Ascending aorta (tissue), 2 donors: ENCODE data around the gene KCNIP4. TPM values are rescaled to one million over a fixed set of nuclear protein-coding genes. Genes with fewer than 3 reads are reported as not detected.

Experiments
- DNase-seq, 2 donors: peaks; one replicate each; pipeline ENCODE4 v3.0.0-alpha.2; 2019; ENCODE audit warnings: low spot score in 2 of 2
- H3K27ac ChIP-seq, 2 donors: fragments of 200-600 bp; sonication (generic); one replicate each; pipeline ENCODE4 v1.5.1; 2016 to 2017; ENCODE audit warnings: mild to moderate bottlenecking in 1 of 2
- H3K27me3 ChIP-seq: fragments of 200-600 bp; sonication (generic); one replicate; pipeline ENCODE4 v1.5.1; 2017
- H3K36me3 ChIP-seq, 2 donors: fragments of 200-600 bp; sonication (generic); one replicate each; pipeline ENCODE4 v1.5.1; 2016
- H3K4me1 ChIP-seq, 2 donors: fragments of 200-600 bp; sonication (generic); one replicate each; pipeline ENCODE4 v1.5.1; 2016 to 2017; ENCODE audit warnings: mild to moderate bottlenecking in 1 of 2
- H3K4me3 ChIP-seq, 2 donors: fragments of 200-600 bp; sonication (generic); one replicate each; pipeline ENCODE4 v1.5.1; 2016 to 2017; ENCODE audit warnings: mild to moderate bottlenecking in 1 of 2
- H3K9me3 ChIP-seq, 2 donors: fragments of 200-600 bp; sonication (generic); one replicate each; pipeline ENCODE4 v1.5.1; 2016
- intact Hi-C: fragments of 100-400 bp; cut with DNase I; formaldehyde crosslinking; loops from one replicate; pipeline ENCODE4 v1.15.1; 2023
- total RNA-seq: library from RNA; depleted of rRNA; stranded (reverse); fragments of >200 nt; gene quantifications from one replicate; pipeline ENCODE4 v1.1.0, GENCODE V29; 2016
- TF ChIP-seq, protein P1 (sequence below), 3 experiments: fragments of 200-600 bp in 2 of 3; fragments of 450-650 bp in 1 of 3; sonication (generic) in 2 of 3; IDR thresholded peaks; one replicate each; pipeline ENCODE4 v1.5.1; 2016 to 2019; ENCODE audit warnings: antibody characterized with exemption in 3 of 3, mild to moderate bottlenecking in 1 of 3, moderate library complexity in 1 of 3

KCNIP4 gene
- total RNA-seq, 1 donor from 2014 or later = not detected

DNA sequence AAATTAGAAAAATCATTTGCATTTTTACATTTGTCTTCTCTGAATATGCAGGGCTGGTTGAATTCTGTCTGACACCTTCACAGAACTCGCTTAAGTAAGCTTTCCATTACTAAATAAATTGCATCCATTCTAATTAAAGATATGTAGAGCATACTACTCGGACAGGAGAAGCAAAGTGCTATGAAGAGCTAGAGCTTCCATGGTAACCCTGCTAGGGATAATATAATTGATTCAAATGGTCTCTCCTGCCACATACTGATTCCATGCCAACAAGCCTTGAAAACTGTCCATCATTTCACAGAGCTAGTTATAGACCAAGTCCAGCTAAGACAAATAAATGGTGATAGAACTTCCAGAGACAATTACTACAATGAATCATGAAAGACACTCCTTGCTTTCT is 571.5 kb downstream of the KCNIP4 start:
- no peaks in the 10 kb centered on the region for H3K4me1 ChIP-seq

GRCh38 chr4:21376176-21376575 is 572.4 kb downstream of the KCNIP4 start:
- intact Hi-C loops = no loop called here

More for the DNA sequence above, 571.5 kb downstream of the KCNIP4 start:
- TF ChIP-seq, protein P1, sequence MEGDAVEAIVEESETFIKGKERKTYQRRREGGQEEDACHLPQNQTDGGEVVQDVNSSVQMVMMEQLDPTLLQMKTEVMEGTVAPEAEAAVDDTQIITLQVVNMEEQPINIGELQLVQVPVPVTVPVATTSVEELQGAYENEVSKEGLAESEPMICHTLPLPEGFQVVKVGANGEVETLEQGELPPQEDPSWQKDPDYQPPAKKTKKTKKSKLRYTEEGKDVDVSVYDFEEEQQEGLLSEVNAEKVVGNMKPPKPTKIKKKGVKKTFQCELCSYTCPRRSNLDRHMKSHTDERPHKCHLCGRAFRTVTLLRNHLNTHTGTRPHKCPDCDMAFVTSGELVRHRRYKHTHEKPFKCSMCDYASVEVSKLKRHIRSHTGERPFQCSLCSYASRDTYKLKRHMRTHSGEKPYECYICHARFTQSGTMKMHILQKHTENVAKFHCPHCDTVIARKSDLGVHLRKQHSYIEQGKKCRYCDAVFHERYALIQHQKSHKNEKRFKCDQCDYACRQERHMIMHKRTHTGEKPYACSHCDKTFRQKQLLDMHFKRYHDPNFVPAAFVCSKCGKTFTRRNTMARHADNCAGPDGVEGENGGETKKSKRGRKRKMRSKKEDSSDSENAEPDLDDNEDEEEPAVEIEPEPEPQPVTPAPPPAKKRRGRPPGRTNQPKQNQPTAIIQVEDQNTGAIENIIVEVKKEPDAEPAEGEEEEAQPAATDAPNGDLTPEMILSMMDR (IDR thresholded peaks at IDR 0.05) = no peak
- Histone ChIP-seq H3K4me3 (no peak overlapping the region), H3K27ac (no peak overlapping the region), H3K9me3 (no peaks in the 10 kb centered on the region), H3K27me3 (no peaks in the 10 kb centered on the region), H3K36me3 (no peaks in the 10 kb centered on the region)
- DNase-seq = no peak
- intact Hi-C loops = no loop called here

GRCh38 chr4:21374641-21375368 is 573.8 kb downstream of the KCNIP4 start:
- H3K27me3 ChIP-seq = no peaks in the 10 kb centered on the region
- no peak overlapping the region for H3K27ac ChIP-seq

More at GRCh38 chr4:21376176-21376575, 572.4 kb downstream of the KCNIP4 start:
- no peak for DNase-seq
- Histone ChIP-seq H3K4me3 (no peak overlapping the region), H3K27me3 (no peaks in the 10 kb centered on the region), H3K9me3 (no peaks in the 10 kb centered on the region), H3K27ac (no peak overlapping the region), H3K36me3 (no peaks in the 10 kb centered on the region), H3K4me1 (no peaks in the 10 kb centered on the region)
- TF ChIP-seq, protein P1 (IDR thresholded peaks at IDR 0.05) = no peak

DNA sequence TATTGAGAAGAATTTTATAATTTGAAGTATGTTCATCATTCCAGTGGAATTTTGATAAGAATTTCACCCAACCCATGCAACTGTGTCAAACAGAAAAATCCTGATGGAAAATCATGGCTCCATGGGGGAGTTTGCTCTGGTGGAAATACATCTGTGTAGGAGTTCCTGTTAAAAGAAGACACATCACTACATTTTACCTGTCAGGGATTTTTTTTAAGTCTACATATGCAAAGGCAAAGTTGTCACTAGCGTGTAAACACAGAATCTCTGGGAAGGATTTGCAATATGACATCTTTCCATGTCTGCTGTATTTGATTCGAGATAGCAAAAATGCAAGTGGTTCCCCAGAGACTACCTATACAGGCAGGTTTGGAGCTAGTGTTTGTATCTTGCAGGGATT is 581.0 kb downstream of the KCNIP4 start:
- Histone ChIP-seq H3K4me1 (no peaks in the 10 kb centered on the region), H3K4me3 (no peak overlapping the region), H3K27me3 (no peaks in the 10 kb centered on the region), H3K9me3 (no peaks in the 10 kb centered on the region), H3K27ac (no peak overlapping the region), H3K36me3 (no peaks in the 10 kb centered on the region)
- TF ChIP-seq, protein P1 (IDR thresholded peaks at IDR 0.05) = no peak
- intact Hi-C loops = no loop called here
- no peak for DNase-seq

More at GRCh38 chr4:21374641-21375368, 573.8 kb downstream of the KCNIP4 start:
- Histone ChIP-seq H3K36me3 (no peaks in the 10 kb centered on the region), H3K4me1 (no peaks in the 10 kb centered on the region), H3K4me3 (no peak overlapping the region), H3K9me3 (no peaks in the 10 kb centered on the region)
- TF ChIP-seq, protein P1 (IDR thresholded peaks at IDR 0.05) = no peak
- no peak for DNase-seq
- intact Hi-C loops = no loop called here

DNA sequence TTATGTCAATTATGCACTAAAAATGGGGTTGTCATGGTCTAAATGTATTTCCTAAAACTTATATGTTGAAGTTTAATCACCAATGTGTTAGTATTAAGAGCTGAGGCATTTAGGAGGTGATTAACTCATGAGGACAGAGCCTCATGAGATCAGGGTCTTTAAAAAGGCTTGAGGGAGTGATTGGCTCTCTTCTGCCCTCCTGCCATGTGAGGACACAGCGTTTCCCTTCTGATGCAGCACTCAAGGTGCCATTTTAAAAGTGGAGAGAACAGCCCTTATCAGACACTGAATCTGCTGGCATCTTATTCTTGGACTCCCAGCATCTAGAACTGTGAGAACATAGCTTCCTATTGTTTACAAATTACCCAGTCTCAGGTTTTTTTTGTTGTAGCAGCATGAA is 581.7 kb downstream of the KCNIP4 start:
- intact Hi-C loops = no loop called here
- no peak for DNase-seq
- Histone ChIP-seq H3K27ac (no peak overlapping the region), H3K9me3 (no peaks in the 10 kb centered on the region), H3K36me3 (no peaks in the 10 kb centered on the region), H3K4me3 (no peak overlapping the region), H3K4me1 (no peaks in the 10 kb centered on the region), H3K27me3 (no peaks in the 10 kb centered on the region)
- TF ChIP-seq, protein P1 (IDR thresholded peaks at IDR 0.05) = no peak
